Activated CD4-positive, alpha-beta T cell treated with anti-CD3 and anti-CD28 coated beads, Interleukin-2, amount 50 U/mL, for 1 hour (primary cell): Measurements from ENCODE around the gene SH2D2A.
A peak's percentile ranks its signal among the peaks of the same experiment; 100 is the strongest.

Experiments used
- DNase-seq: peaks from one replicate; pipeline ENCODE4 v3.0.0-alpha.2; 2020

The SH2D2A gene

DNA sequence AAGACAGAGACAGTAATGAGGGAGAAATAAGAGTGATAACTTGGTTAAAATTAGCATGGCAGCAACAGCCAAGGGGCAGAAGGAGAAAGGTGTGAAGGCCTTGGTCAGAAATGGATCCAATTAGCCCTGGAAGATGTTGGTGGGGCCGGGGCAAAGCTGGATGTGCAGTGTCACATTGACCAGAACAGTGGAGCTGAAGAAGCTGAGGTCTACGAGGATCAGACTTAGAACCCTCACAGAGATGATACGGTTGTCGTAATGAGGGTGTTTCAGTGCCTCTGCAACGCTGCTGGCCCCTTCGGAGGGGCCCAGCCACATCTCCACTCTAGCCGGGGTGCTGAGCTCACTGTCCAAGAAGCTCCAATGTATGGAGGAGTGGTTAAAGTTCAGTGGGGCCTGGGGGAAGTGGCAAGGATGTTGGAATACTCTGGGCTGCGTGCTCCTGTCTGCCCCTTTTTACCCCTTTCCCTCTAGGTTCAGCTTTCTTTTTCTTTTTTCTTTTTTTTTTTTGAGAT, 14.2 kb downstream of the SH2D2A start:
- DNase-seq = no peak

GRCh38 chr1:156801409-156802121, 15.1 kb downstream of the SH2D2A start:
- no peak for DNase-seq

- peak; percentile 62 for DNase-seq
Measured at GRCh38 chr1:156797212-156797871, 19.3 kb downstream of the SH2D2A start.

DNA sequence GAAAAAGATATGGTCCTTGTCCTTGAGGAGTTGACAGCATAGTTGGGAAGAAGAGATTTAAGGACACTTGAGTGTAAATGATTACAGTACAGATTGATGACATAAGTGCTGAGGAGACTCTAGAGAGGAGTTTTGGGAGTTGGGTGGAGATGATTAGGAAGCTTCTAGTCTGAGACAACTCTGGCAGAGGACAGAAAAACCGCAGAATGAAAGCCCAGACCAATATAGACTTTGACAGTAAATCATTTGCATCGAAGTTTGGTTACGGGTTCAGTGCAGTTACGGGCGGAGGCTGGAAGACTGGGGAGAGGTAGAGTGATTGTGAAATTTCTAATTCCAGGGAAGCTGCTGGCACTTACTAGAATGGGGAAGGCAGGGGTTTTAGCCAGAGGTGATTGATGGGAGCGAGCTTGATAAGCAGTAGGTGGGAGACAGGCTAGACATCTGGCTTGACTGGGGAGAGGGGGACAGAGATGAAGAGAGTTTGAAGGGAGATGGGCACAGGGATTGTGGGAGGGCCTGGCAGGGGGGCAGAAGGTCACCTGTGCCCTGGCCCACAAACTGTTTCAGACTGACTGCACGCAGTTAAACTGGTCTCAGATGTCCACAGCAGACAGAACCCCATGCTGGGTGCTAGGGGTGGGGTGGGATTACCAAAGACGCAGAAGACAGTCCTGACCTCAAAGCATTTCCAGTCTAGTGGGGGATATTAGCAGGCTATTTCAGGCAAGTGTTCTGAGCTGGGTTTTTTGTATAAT, 20.1 kb downstream of the SH2D2A start:
- no peak for DNase-seq

- DNase-seq = no peak
Measured at GRCh38 chr1:156795787-156796186, 20.9 kb downstream of the SH2D2A start.

- no peak for DNase-seq
Measured at GRCh38 chr1:156795374-156795733, 21.3 kb downstream of the SH2D2A start.

DNA sequence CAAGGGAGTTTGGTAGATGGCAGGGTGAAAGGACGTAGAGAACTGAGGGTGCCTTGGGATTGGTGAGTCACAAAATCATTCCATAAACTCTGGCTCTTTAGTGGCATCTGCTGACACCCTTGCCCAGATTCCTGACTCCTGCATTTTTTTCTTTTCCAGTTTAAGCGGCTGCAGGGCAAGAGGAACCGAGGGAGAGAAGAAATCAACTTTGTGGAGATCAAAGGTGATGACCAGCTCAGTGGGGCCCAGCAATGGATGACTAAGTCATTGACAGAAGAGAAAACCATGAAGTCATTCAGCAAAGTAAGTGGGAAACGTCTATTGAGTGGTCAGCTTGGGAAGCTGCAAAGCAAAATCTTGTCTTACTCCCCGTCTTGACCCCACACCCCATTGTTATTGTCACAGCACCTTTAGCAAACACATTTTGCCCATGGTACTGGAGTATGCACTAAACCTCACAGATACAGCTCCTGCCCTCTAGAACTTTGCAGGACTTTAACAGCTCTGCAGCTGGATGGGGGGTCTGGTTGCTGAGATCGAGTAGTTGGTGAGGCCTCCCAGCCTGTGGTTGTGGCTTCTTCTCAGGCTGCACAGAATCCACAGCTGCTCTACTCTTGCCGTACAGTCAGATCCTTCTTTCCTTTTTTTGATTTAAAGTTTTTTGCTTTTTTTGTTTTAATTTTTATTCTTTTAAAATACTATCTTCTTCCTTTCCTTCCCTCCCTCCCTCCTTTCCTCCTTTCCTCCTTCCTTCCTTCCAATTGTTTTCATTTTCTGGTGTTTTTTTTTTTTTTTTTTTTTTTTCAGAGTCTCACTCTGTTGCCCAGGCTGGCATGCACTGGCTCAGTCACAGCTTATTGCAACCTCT, 21.9 kb downstream of the SH2D2A start:
- DNase-seq = no peak

DNA sequence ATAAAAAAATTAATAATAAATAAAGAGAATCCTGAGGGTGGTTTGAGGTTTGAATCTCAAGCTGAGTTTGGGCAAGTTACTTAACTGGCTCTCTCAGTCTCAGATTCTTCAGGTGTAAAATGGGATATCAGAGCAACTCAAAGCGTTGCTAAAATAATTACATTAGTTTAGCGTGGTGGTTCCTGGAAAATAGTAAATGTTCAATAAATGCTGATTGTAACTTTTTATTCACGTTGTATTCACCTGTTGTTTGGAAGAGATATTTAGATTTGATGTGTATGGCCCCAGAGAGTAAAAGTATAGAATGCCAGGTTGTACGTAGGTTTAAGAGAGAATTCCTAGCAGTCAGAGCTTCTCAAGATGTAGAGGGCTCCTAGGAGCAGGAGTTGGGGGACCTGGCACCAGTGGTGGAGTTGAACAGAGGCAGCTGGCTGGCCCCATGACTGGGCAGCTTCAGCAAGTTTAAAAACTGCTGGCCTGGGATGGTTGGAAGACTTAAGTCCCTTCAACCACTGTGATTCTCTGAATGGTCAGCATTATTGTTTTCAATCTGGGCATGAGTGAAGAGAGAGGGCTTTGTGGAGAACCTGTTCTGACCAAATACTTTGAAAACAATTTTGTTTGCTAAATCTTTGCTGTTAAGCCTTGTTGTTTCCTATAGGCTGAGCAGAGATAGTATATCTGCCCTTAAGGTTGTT, 26.9 kb downstream of the SH2D2A start:
- DNase-seq = no peak

GRCh38 chr1:156788136-156788535, 28.5 kb downstream of the SH2D2A start:
- DNase-seq = no peak

DNA sequence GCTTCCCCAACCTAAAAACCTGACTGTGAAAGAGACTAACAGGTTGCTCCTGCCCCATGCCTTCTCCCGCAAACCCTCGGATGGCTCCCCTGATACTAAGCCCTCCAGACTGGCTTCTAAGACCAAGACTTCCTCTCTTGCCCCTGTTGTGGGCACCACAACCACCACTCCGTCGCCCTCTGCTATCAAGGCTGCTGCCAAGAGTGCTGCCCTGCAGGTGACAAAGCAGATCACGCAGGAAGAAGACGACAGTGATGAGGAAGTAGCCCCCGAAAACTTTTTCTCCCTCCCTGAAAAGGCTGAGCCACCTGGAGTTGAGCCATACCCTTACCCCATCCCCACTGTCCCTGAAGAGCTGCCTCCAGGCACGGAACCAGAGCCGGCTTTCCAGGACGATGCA, 30.0 kb downstream of the SH2D2A start:
- no peak for DNase-seq

DNA sequence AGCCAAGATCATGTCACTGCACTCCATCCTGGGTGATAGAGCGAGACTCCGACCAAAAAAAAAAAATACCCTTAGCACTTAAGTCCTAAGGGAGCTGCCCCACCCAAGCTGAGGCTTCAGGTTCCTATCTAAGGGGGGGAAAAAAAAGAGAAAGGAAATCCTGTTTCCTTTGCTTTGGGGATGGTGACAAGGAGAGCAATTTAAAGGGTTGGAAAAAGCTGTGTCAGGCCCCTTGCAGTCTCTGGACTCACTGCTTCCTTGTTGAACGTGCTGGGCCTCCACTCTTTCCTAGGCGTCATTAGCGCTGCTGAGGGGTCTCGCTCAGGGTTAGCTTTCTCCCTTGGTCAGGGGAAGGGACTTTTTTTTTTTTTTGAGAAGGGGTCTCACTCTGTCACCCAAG, 31.2 kb downstream of the SH2D2A start:
- DNase-seq = no peak

DNA sequence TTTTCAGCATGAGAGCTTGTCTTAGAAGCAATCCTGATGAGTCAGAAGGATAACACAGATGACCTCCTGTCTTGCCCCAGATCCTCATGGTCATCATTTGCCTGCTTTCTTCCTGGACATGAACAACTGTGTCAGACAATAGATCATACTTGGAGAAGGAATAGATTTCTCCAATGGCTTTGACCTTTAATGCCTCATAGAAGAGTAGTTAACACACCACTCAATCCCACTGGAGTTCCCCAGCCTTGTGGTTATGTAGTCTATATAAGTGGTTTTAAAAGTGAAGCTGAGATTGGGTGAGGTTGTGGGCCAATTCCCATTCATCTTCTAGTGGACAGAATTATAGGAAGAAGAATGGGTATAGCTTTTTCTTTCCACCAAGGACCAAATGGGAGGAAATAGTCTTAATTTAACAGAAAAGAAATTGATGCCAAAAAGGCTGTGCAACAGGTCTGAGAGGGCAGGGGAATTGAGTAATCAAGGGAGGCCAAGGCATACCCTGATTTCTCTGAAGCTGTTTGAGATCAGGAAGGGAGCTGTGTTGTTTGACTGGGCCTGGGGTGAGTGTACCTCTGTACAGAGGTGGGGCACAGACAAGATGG, 35.0 kb downstream of the SH2D2A start:
- DNase-seq = no peak

- DNase-seq = no peak
Measured at GRCh38 chr1:156777573-156777972, 39.1 kb downstream of the SH2D2A start.

DNA sequence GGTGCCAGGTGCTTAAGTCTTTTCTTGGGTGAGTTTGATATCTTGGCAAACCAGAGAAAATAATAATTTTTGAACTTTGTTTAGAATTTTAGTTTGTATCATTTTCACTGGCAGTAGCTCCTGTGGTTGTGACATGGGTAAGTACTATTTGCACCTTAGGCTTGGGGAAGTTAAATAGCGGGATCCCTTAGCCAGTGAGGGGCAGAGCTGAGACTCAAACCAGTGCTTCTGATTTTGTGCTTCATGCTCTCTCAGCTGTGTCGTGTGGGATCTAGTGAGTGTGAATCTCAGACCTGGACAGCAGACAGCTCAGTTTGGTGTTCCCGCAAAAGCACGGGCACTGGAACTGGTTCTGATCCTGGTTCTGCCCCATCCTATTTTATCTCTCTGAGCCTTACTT, 39.7 kb downstream of the SH2D2A start:
- DNase-seq = no peak

- no peak for DNase-seq
Measured at GRCh38 chr1:156775799-156776198, 40.8 kb downstream of the SH2D2A start.

DNA sequence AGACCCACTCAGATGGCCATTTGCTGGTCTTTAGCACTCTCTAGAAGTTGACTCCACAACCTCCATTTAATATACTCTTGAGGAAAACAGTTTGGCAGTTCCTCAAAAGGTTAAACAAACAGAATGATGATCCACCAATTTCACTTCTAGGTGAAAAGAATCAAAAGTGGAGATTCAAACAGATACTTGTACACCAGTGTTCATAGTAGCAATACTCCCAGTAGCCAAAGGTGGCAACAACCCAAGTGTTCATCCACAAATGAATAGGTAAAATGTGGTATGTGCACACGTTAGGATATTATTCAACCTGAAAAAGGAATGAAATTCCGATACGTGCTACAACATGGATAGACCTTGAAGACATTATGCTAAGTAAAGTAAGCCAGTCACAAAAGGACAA, 43.0 kb downstream of the SH2D2A start:
- DNase-seq = no peak

DNA sequence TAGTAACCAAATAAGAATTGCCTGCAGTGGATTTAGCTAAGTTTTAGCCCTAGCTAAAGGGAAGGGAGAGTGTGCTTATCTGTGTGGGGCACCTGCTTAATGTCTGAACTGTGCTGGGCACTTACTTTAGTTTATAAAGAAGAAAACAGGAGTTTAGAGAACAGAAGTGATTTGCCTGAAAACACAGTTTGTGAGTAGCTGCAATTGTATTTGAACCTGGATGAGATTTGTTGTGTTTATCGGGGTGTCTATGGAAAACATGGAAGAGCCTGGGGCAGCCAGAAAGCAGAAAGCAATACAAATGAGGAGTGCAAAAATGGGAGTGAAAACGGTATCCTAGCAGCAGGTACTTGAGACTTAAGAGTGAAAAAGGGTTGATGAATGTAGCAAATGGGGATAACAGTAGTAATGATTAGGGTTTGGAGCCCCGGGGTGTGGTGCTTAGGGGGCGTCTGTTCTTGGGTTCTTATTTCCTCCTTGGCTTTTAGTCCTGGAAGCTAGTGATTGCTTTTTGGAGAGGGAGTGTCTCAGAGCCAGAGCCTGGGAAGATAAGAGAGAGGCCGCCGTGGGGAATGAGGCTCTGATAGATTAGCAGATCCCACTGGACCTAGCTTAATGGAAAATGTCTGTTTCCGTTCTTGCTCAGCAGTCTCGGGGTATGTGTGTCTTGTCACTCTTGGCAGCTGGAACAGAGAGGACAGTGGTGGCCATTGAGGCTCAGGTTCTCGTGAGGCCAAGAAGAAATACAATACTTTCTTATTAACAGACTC, 43.7 kb downstream of the SH2D2A start:
- DNase-seq = no peak

DNA sequence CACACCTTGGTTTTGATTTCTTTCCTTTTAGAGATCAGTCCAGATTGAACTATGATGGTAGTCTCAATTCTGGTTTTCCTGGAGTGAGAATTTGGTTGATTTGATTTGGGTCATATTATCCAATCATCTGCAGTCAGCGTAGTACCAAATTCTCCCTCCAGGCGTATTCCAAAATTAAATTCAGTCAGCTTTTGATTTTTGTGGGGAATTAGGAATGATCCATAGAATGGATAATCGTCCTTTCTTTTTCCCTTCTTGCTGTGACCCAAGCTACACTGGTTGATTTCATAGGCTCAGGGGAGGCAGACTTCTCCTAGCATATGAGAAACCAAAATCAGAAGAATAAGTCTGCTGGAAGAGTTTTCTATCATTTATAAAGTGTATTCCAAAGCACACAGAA, 44.4 kb downstream of the SH2D2A start:
- DNase-seq = no peak

GRCh38 chr1:156768610-156769295, 47.9 kb downstream of the SH2D2A start:
- DNase-seq = no peak

DNA sequence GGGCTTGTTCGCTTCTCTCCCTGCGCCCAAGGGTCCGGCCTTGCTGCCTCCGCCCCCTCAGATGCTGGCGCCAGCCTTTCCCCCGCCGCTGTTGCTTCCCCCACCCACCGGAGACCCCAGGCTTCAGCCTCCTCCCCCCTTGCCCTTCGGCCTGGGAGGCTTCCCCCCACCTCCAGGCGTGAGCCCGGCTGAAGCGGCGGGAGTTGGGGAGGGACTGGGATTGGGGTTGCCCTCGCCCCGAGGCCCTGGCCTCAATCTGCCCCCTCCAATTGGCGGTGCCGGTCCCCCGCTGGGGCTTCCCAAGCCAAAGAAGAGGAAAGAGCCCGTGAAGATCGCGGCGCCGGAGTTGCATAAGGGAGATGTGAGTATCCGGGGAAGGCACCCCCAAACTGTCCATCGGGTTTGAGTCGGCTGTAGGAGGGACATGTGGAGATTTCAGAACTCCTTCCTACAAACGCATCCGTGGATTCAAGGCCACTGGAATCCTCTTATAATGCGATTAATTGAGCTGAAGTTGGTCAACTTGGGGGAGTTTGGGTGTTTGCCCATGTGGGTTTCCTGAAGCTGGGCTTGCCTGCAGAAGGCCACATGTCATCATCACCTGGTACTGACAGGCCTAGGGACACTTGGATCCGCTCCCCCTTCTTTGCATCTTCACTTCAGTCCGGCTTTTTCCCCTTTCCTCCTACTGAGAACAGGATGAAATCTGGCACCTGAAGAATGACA, 48.6 kb downstream of the SH2D2A start:
- DNase-seq = peak; percentile 41
